Measurements from ENCODE around the gene CAVIN1. TPM values are rescaled to one million over a fixed set of nuclear protein-coding genes. Genes with fewer than 3 reads are reported as not detected.

CAVIN1 gene
- polyA plus RNA-seq, 1 experiment: 734 TPM

DNA sequence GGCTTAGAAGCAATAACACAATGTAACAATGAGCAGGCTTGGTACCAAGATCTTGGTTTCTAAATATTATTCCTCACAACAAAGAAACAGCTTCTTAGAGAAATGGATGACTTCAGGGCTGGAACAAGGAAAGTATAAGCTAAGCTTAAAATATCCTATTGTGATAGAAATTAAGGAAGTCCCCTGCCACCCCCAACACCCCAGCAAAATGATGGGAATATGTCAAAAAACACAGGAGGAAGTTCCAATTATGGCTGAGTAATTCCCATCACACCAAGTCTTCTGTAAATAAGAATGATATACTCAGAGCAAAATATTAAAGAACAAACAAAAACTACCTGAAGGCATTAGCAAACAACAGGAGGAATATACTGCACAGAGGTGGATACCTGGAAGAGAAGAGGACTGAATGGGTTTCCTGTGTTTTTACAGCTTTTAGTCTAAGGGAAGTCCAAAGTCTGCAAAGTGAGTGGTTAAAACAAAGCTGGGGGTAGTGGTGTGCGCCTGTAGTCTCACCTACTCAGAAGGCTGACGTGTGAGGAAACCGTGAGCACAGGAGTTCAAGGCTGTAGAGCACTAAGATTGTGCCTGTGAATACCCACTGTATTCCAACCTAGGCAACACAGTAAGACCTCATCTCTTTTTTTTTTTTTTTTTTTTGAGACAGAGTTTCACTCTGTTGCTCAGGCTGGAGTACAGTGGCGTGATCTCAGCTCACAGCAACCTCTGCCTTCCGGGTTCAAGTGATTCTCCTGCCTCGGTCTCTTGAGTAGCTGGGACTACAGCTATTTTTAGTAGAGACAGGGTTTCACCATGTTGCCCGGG, 18.5 kb upstream of the CAVIN1 start:
- ChIA-PET POLR2A (no interaction called here), CTCF (interaction anchor here (1.2 to 1.6 kb wide), 4 partner anchors 13 to 85 kb away, joined by 3 to 5 read pairs (median 4); no protein-coding TSS in a partner anchor)
- TF ChIP-seq, protein P1, sequence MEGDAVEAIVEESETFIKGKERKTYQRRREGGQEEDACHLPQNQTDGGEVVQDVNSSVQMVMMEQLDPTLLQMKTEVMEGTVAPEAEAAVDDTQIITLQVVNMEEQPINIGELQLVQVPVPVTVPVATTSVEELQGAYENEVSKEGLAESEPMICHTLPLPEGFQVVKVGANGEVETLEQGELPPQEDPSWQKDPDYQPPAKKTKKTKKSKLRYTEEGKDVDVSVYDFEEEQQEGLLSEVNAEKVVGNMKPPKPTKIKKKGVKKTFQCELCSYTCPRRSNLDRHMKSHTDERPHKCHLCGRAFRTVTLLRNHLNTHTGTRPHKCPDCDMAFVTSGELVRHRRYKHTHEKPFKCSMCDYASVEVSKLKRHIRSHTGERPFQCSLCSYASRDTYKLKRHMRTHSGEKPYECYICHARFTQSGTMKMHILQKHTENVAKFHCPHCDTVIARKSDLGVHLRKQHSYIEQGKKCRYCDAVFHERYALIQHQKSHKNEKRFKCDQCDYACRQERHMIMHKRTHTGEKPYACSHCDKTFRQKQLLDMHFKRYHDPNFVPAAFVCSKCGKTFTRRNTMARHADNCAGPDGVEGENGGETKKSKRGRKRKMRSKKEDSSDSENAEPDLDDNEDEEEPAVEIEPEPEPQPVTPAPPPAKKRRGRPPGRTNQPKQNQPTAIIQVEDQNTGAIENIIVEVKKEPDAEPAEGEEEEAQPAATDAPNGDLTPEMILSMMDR (IDR thresholded peaks at IDR 0.05; ENCODE audit: insufficient read depth, low read depth, low read length): no peak
- DNase-seq (ENCODE audit: low read depth): no peak
- Histone ChIP-seq H3K36me3 (ENCODE audit: control insufficient read depth, insufficient read depth, low read length) (no peaks in the 10 kb centered on the region), H3K4me3 (ENCODE audit: low read depth, low read length) (no peak overlapping the region), H3K27me3 (ENCODE audit: control insufficient read depth, insufficient read depth, low read length) (no peaks in the 10 kb centered on the region)

DNA sequence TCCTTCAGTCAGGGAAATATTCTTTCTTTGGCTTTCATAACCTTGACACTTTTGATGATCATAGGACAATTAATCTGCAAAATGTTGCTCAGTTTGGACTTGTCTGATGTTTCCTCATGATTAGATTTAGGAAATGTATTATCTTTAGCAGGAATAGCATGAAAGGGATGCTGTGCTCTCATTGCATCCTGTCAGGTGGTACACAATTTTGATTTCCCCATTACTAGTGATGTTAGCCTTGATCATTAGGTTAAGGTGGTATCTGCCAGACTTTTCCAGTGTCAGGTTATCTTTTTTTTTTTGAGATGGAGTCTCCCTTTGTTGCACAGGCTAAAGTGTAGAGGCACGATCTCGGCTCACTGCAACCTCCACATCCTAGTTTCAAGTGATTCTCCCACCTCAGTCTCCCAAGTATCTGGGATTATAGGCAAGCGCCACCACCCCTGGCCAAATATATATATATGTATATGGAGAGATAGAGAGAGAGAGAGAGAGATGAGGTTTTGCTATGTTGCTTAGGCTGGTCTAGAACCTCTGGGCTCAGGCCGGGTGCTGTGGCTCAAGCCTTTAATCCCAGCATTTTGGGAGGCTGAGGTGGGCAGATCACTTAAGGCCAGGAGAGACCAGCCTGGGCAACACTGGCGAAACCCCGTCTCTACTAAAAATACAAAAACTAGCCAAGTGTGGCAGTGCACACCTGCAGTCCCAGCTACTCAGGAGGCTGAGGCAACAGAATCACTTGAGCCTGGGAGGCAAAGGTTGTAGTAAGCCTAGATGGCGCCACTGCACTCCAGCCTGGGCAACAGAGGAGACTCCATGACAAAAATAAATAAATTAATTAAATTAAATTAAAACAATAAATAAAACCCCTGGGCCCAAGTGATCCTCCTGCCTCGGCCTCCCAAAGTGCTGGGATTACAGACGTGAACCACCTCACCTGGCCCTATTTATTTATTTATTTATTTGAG, 15.8 kb upstream of the CAVIN1 start:
- DNase-seq (ENCODE audit: low read depth): no peak
- Histone ChIP-seq H3K4me3 (ENCODE audit: low read depth, low read length) (no peak overlapping the region), H3K36me3 (ENCODE audit: control insufficient read depth, insufficient read depth, low read length) (no peaks in the 10 kb centered on the region), H3K27me3 (ENCODE audit: control insufficient read depth, insufficient read depth, low read length) (no peaks in the 10 kb centered on the region)
- ChIA-PET CTCF (interaction anchor here (0.6 to 1.2 kb wide), 6 partner anchors 10 to 201 kb away, joined by 3 to 6 read pairs (median 3); no protein-coding TSS in a partner anchor), POLR2A (interaction anchor here (0.7 kb wide), 1 partner anchor 34 kb away, joined by 3 read pairs; no protein-coding TSS in a partner anchor)
- TF ChIP-seq, protein P1 (IDR thresholded peaks at IDR 0.05; ENCODE audit: insufficient read depth, low read depth, low read length): peak; percentile 47

DNA sequence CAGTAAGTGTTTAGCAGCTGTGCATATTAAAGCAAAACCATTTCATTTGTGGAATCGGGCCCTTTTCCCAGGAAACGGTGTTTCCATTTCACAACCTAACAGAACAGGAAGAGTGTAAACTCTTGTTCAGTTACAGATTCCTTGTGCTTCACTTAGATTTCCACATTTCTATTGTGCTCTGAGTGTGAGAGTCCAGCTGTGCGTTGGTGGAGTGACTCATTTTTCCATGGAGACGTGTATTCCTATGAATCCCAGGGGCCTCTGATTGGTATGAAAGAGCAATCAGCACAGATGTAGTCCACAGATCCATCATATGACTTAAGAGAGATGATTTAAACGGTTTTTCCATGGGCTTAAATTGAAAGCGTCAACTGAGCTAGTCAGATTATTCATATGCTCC, 13.3 kb upstream of the CAVIN1 start:
- peak; percentile 89 for DNase-seq (ENCODE audit: low read depth)
- Histone ChIP-seq H3K27me3 (ENCODE audit: control insufficient read depth, insufficient read depth, low read length) (no peaks in the 10 kb centered on the region), H3K4me3 (ENCODE audit: low read depth, low read length) (no peak overlapping the region), H3K36me3 (ENCODE audit: control insufficient read depth, insufficient read depth, low read length) (no peaks in the 10 kb centered on the region)
- POLR2A ChIA-PET: interaction anchor here (1.2 kb wide), 1 partner anchor 13 kb away, joined by 4 read pairs; the partner anchor contains the start of gene CAVIN1
- TF ChIP-seq, protein P1 (IDR thresholded peaks at IDR 0.05; ENCODE audit: insufficient read depth, low read depth, low read length): no peak
- CTCF ChIA-PET: interaction anchor here (1.2 to 1.8 kb wide), 4 partner anchors 81 to 114 kb away, joined by 4 to 10 read pairs (median 4); no protein-coding TSS in a partner anchor

DNA sequence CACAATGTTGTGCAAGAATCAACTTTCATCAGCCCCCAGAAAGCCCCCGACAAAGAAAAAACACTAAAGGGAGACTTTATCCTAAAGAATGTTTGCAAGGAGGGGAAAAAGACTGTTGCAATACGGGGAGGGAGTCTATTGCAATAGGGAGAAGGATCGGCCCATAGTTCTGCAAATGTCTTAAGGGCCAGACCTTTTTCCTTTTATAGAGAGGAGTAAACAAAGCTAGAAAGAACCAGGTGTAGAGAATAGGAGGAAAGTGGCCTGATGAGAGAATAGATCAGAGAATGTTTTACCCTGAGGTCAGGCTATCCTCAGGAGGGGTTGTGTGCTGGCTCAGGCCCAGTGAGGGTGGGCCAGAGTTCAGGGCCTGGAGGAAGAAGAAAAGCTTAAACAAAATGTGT, 8.7 kb upstream of the CAVIN1 start:
- Histone ChIP-seq H3K27me3 (ENCODE audit: control insufficient read depth, insufficient read depth, low read length) (no peaks in the 10 kb centered on the region), H3K4me3 (ENCODE audit: low read depth, low read length) (no peak overlapping the region), H3K36me3 (ENCODE audit: control insufficient read depth, insufficient read depth, low read length) (no peaks in the 10 kb centered on the region)
- DNase-seq (ENCODE audit: low read depth): no peak
- ChIA-PET POLR2A (no interaction called here), CTCF (interaction anchor here (0.7 to 6.1 kb wide), 5 partner anchors 87 to 209 kb away, joined by 3 to 35 read pairs (median 3); no protein-coding TSS in a partner anchor)
- TF ChIP-seq, protein P1 (IDR thresholded peaks at IDR 0.05; ENCODE audit: insufficient read depth, low read depth, low read length): no peak

All from BJ (cell line).